Smooth muscle cell (in vitro differentiated cells): ENCODE results near the gene AGAP3. TPM values are rescaled to one million over a fixed set of nuclear protein-coding genes. Genes with fewer than 3 reads are reported as not detected.

Experiments
- DNase-seq: peaks from one replicate; lab custom pipeline; 2025; ENCODE audit not compliant: unreplicated experiment; lab: John Stamatoyannopoulos, UW
- H2AFZ ChIP-seq: fragments of 200-600 bp; sonication (generic); 2 replicates; pipeline ENCODE4 v1.6.0; 2016; ENCODE audit warnings: antibody characterized with exemption, low read depth, mild to moderate bottlenecking
- H3F3A ChIP-seq: fragments of 200-600 bp; sonication (generic); 2 replicates; pipeline ENCODE4 v1.6.0; 2017; ENCODE audit warnings: antibody characterized with exemption, low read depth
- H3K27ac ChIP-seq: fragments of 200-600 bp; sonication (generic); 2 replicates; pipeline ENCODE4 v1.5.1; 2016; ENCODE audit warnings: low read depth, mild to moderate bottlenecking
- H3K27me3 ChIP-seq: fragments of 200-600 bp; sonication (generic); 2 replicates; pipeline ENCODE4 v1.6.1; 2016; ENCODE audit warnings: low read depth, mild to moderate bottlenecking
- H3K36me3 ChIP-seq: fragments of 200-600 bp; sonication (generic); 2 replicates; pipeline ENCODE4 v1.5.1; 2016; ENCODE audit warnings: low read depth
- H3K4me1 ChIP-seq: fragments of 200-600 bp; sonication (generic); 2 replicates; pipeline ENCODE4 v1.5.1; 2016; ENCODE audit warnings: low read depth
- H3K4me2 ChIP-seq: fragments of 200-600 bp; sonication (generic); 2 replicates; pipeline ENCODE4 v1.6.0; 2016; ENCODE audit warnings: mild to moderate bottlenecking
- H3K4me3 ChIP-seq: fragments of 200-600 bp; sonication (generic); 2 replicates; pipeline ENCODE4 v1.5.1; 2016; ENCODE audit warnings: mild to moderate bottlenecking
- H3K79me2 ChIP-seq: fragments of 200-600 bp; sonication (generic); 2 replicates; pipeline ENCODE4 v1.6.0; 2016; ENCODE audit warnings: low read depth, mild to moderate bottlenecking
- H3K9ac ChIP-seq: fragments of 200-600 bp; sonication (generic); 2 replicates; pipeline ENCODE4 v1.6.0; 2016; ENCODE audit warnings: low read depth
- H3K9me3 ChIP-seq: fragments of 200-600 bp; sonication (generic); replicated peaks from 2 replicates; pipeline ENCODE4 v1.5.1; 2016; ENCODE audit warnings: low read depth
- H4K20me1 ChIP-seq: fragments of 200-600 bp; sonication (generic); 2 replicates; pipeline ENCODE4 v1.6.0; 2016; ENCODE audit warnings: low read depth
- WGBS: methylation state at CpG from one replicate; pipeline ENCODE4 v1.1.7; 2016; ENCODE audit warnings: low lambda C conversion rate; 5-methylcytosine and 5-hydroxymethylcytosine counted together
- polyA plus RNA-seq: library from polyadenylated mRNA; unstranded; fragments of >200 nt; fragmentation: Nextera tagmentation; extraction: Ambion mirVana; gene quantifications from 2 replicates; pipeline ENCODE4 v1.2.1, GENCODE V29; 2016
- total RNA-seq: library from RNA; depleted of rRNA; stranded (reverse); fragments of >200 nt; gene quantifications from 2 replicates; pipeline ENCODE4 v1.2.3, GENCODE V29; 2014
- TF ChIP-seq, protein P1 (sequence below): fragments of 200-600 bp; sonication (generic); IDR thresholded peaks from 2 replicates; pipeline ENCODE4 v1.5.1; 2017; ENCODE audit warnings: borderline replicate concordance, mild to moderate bottlenecking, antibody characterized with exemption; ENCODE audit not compliant: insufficient read depth, poor library complexity, severe bottlenecking

The AGAP3 gene
- total and polyA plus RNA-seq, 2 experiments from 2014 or later = 29.8 to 51.4 TPM

DNA sequence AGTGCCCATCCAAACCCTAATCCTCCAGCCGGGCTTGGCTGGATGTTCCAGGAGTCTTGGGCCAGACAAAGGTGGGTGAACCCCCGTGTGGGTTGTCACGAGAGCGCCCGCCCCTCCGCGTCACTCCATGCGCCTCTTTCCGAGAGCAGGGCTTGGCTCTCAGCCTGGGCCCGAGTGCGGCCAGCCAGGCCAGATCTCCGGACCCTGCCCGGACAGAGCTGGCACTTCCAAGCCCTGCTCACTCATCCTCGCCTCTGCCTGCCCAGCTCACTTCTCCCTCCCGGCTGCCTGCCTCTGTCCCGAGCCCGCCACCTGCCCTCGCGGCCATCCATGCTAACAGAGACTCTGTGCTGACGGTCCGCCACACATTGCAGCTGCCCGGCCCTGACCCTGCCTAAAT lies 34.6 kb downstream of the AGAP3 start:
- H3K9me3 ChIP-seq = no peaks in the 10 kb centered on the region
- peaks cover 16% of the 10 kb centered on the region for H3K79me2 ChIP-seq
- H3K36me3 ChIP-seq = no peaks in the 10 kb centered on the region
- no peak overlapping the region for H2AFZ ChIP-seq
- H3F3A ChIP-seq = peaks cover 3% of the 10 kb centered on the region
- no peak overlapping the region for H3K4me2 ChIP-seq
- DNase-seq = no peak
- no peaks in the 10 kb centered on the region for H3K4me1 ChIP-seq
- H3K27ac ChIP-seq = no peak overlapping the region
- TF ChIP-seq, protein P1, sequence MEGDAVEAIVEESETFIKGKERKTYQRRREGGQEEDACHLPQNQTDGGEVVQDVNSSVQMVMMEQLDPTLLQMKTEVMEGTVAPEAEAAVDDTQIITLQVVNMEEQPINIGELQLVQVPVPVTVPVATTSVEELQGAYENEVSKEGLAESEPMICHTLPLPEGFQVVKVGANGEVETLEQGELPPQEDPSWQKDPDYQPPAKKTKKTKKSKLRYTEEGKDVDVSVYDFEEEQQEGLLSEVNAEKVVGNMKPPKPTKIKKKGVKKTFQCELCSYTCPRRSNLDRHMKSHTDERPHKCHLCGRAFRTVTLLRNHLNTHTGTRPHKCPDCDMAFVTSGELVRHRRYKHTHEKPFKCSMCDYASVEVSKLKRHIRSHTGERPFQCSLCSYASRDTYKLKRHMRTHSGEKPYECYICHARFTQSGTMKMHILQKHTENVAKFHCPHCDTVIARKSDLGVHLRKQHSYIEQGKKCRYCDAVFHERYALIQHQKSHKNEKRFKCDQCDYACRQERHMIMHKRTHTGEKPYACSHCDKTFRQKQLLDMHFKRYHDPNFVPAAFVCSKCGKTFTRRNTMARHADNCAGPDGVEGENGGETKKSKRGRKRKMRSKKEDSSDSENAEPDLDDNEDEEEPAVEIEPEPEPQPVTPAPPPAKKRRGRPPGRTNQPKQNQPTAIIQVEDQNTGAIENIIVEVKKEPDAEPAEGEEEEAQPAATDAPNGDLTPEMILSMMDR = no peak
- H3K27me3 ChIP-seq = no peaks in the 10 kb centered on the region
- WGBS = 94% methylated on average over 20 of the region's 22 CpGs
- no peak overlapping the region for H3K4me3 ChIP-seq
- no peak overlapping the region for H3K9ac ChIP-seq
- peaks cover 89% of the 10 kb centered on the region for H4K20me1 ChIP-seq

DNA sequence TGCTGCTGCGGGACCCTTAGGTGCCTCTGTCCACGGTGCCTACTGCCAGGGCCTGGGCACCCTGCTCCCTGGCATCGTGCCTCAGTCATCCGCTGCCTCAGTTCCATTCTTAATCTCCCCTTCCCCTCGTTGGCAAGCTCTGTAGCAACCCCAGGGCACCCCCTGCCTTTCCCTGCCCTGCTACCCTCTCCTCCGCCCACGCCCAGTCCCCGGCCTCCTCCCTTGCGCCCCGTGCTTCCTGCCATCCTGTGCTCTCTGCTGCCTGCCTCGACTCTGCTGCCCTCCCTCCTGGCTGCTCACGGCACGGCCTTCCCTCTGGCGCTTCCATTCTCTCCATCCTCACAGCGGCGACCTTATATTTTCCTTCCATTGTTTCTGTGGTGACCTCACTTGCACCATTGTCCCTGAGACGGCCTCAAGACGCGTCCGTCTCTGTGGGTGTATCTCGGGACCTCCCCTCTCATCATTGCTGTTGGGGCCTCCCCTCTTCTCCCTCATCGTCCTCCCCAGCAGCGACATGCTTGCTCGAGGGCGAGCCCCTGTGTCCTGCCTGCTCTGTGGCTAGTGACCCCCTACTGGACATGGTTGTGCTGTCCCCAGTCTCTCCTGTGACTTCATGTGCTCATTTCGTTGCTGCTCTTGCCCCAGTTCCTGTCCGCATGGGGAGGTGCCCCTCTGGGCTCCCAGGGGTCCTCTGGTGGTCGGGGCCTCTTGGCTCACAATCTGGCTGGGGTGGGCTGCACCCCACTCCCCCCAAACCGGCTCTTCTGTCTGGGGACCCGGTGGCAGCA lies 35.3 kb downstream of the AGAP3 start:
- no peaks in the 10 kb centered on the region for H3K27me3 ChIP-seq
- TF ChIP-seq, protein P1 = no peak
- DNase-seq = no peak
- no peak overlapping the region for H3K4me3 ChIP-seq
- H3K27ac ChIP-seq = no peak overlapping the region
- H2AFZ ChIP-seq = no peak overlapping the region
- H3K4me1 ChIP-seq = no peaks in the 10 kb centered on the region
- H3K9me3 ChIP-seq = no peaks in the 10 kb centered on the region
- H3K36me3 ChIP-seq = no peaks in the 10 kb centered on the region
- peaks cover 9% of the 10 kb centered on the region for H3K79me2 ChIP-seq
- no peak overlapping the region for H3K9ac ChIP-seq
- peaks cover 3% of the 10 kb centered on the region for H3F3A ChIP-seq
- peaks cover 89% of the 10 kb centered on the region for H4K20me1 ChIP-seq
- no peak overlapping the region for H3K4me2 ChIP-seq
- 92% methylated on average over 27 of the region's 30 CpGs for WGBS

DNA sequence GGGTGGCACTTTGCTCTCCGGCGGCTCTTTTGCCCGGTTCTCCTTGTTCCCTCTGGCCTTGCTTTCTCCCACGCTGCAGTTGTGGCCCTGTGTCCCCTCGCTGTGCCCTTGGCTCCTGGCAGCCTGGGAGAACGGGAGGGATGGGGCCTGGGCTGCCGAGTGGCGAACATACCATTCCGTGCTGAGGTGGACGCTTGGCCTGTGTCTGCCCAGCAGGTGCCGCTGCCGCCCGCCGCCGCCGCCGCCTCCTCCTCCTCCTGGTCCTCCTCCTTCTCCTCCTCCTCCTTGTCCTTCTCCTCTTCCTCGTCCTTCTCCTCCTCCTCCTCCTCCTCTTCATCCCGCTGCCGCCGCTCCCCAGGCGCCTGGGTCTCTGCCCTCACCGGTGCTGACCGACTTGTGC lies 36.0 kb downstream of the AGAP3 start:
- no peaks in the 10 kb centered on the region for H3K36me3 ChIP-seq
- no peak overlapping the region for H3K27ac ChIP-seq
- H3K4me2 ChIP-seq = no peak overlapping the region
- no peak overlapping the region for H3K4me3 ChIP-seq
- peaks cover 3% of the 10 kb centered on the region for H3F3A ChIP-seq
- no peak overlapping the region for H3K9ac ChIP-seq
- TF ChIP-seq, protein P1 = no peak
- peaks cover 2% of the 10 kb centered on the region for H3K79me2 ChIP-seq
- no peak for DNase-seq
- WGBS = 96% methylated on average over 23 of the region's 24 CpGs
- no peaks in the 10 kb centered on the region for H3K4me1 ChIP-seq
- H3K9me3 ChIP-seq = no peaks in the 10 kb centered on the region
- no peaks in the 10 kb centered on the region for H3K27me3 ChIP-seq
- no peak overlapping the region for H2AFZ ChIP-seq
- H4K20me1 ChIP-seq = peaks cover 89% of the 10 kb centered on the region

DNA sequence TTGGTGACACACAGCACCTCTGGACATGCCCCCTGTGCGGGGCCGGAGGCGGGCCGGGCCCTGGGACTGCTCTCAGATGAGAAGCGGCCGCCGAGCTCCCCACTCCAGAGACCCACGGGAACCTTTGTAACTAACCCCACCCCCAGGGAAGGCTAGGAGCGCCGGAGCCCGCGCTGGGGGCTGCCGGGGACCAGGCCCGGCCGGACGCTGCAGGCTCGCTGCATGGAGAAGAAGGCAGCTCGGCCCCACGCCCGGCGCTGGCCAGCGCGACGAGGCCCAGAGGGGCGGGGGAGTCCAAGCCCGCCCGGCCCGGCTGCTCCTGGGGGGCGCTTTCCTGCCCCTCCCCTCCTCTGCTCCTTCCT lies 36.5 kb downstream of the AGAP3 start:
- Histone ChIP-seq H3K4me2 (no peak overlapping the region), H4K20me1 (peaks cover 89% of the 10 kb centered on the region), H3F3A (peaks cover 3% of the 10 kb centered on the region), H3K9me3 (no peaks in the 10 kb centered on the region), H3K27ac (no peak overlapping the region), H3K36me3 (no peaks in the 10 kb centered on the region), H3K9ac (no peak overlapping the region), H2AFZ (no peak overlapping the region), H3K27me3 (no peaks in the 10 kb centered on the region), H3K4me1 (no peaks in the 10 kb centered on the region), H3K79me2 (no peaks in the 10 kb centered on the region), H3K4me3 (no peak overlapping the region)
- DNase-seq = no peak
- TF ChIP-seq, protein P1 = no peak
- WGBS = 92% methylated on average over 28 of the region's 29 CpGs
